Measurements from ENCODE around the gene MFSD6.

GRCh38 chr2:190446750-190447516, 38.8 kb downstream of the MFSD6 start:
- TF ChIP-seq CTCF (conservative IDR thresholded peaks at IDR 0.05): no peak
- TF ChIP-seq ZFX (IDR thresholded peaks at IDR 0.05): no peak
